Measurements from ENCODE around the gene NTM.

The NTM gene

GRCh38 chr11:131373756-131374155, 3.3 kb downstream of the NTM start:
- no peaks in the 10 kb centered on the region for H3K4me1 ChIP-seq (ENCODE audit: control insufficient read depth, insufficient read depth, low read length)
- H3K36me3 ChIP-seq (ENCODE audit: insufficient read depth, low read length): no peaks in the 10 kb centered on the region
- no peak overlapping the region for H3K4me3 ChIP-seq (ENCODE audit: low read length)
- H3K9ac ChIP-seq (ENCODE audit: low read depth, low read length): no peak overlapping the region
- no peak overlapping the region for H3K4me2 ChIP-seq (ENCODE audit: low read length)
- H3K9me3 ChIP-seq (replicated peaks; ENCODE audit: low read length): no peaks in the 10 kb centered on the region
- peaks cover 32% of the 10 kb centered on the region for H3K27me3 ChIP-seq (ENCODE audit: control insufficient read depth, insufficient read depth, low read length)

GRCh38 chr11:131375421-131375820, 5.0 kb downstream of the NTM start:
- H3K27me3 ChIP-seq (ENCODE audit: control insufficient read depth, insufficient read depth, low read length): peaks cover 23% of the 10 kb centered on the region
- H3K4me3 ChIP-seq (ENCODE audit: low read length): no peak overlapping the region
- H3K4me1 ChIP-seq (ENCODE audit: control insufficient read depth, insufficient read depth, low read length): no peaks in the 10 kb centered on the region
- H3K9me3 ChIP-seq (replicated peaks; ENCODE audit: low read length): no peaks in the 10 kb centered on the region
- H3K36me3 ChIP-seq (ENCODE audit: insufficient read depth, low read length): no peaks in the 10 kb centered on the region
- no peak overlapping the region for H3K9ac ChIP-seq (ENCODE audit: low read depth, low read length)
- no peak overlapping the region for H3K4me2 ChIP-seq (ENCODE audit: low read length)

- Histone ChIP-seq H3K27me3 (ENCODE audit: control insufficient read depth, insufficient read depth, low read length) (peaks cover 18% of the 10 kb centered on the region), H3K36me3 (ENCODE audit: insufficient read depth, low read length) (no peaks in the 10 kb centered on the region), H3K4me2 (ENCODE audit: low read length) (no peak overlapping the region), H3K4me3 (ENCODE audit: low read length) (no peak overlapping the region), H3K9ac (ENCODE audit: low read depth, low read length) (no peak overlapping the region), H3K4me1 (ENCODE audit: control insufficient read depth, insufficient read depth, low read length) (no peaks in the 10 kb centered on the region), H3K9me3 (replicated peaks; ENCODE audit: low read length) (no peaks in the 10 kb centered on the region)
These were observed 5.5 kb downstream of the NTM start for GRCh38 chr11:131375915-131376314.

GRCh38 chr11:131378931-131379330, 8.5 kb downstream of the NTM start:
- no peaks in the 10 kb centered on the region for H3K9me3 ChIP-seq (replicated peaks; ENCODE audit: low read length)
- H3K9ac ChIP-seq (ENCODE audit: low read depth, low read length): no peak overlapping the region
- H3K27me3 ChIP-seq (ENCODE audit: control insufficient read depth, insufficient read depth, low read length): no peaks in the 10 kb centered on the region
- no peaks in the 10 kb centered on the region for H3K36me3 ChIP-seq (ENCODE audit: insufficient read depth, low read length)
- no peak overlapping the region for H3K4me3 ChIP-seq (ENCODE audit: low read length)
- H3K4me2 ChIP-seq (ENCODE audit: low read length): no peak overlapping the region
- no peaks in the 10 kb centered on the region for H3K4me1 ChIP-seq (ENCODE audit: control insufficient read depth, insufficient read depth, low read length)

- Histone ChIP-seq H3K4me1 (ENCODE audit: control insufficient read depth, insufficient read depth, low read length) (no peaks in the 10 kb centered on the region), H3K9ac (ENCODE audit: low read depth, low read length) (no peak overlapping the region), H3K27me3 (ENCODE audit: control insufficient read depth, insufficient read depth, low read length) (no peaks in the 10 kb centered on the region), H3K4me3 (ENCODE audit: low read length) (no peak overlapping the region), H3K4me2 (ENCODE audit: low read length) (no peak overlapping the region), H3K9me3 (replicated peaks; ENCODE audit: low read length) (no peaks in the 10 kb centered on the region), H3K36me3 (ENCODE audit: insufficient read depth, low read length) (no peaks in the 10 kb centered on the region)
These were observed 15.5 kb downstream of the NTM start for GRCh38 chr11:131385763-131386390.

GRCh38 chr11:131386408-131386807, 16.0 kb downstream of the NTM start:
- no peaks in the 10 kb centered on the region for H3K36me3 ChIP-seq (ENCODE audit: insufficient read depth, low read length)
- H3K9me3 ChIP-seq (replicated peaks; ENCODE audit: low read length): no peaks in the 10 kb centered on the region
- H3K4me3 ChIP-seq (ENCODE audit: low read length): no peak overlapping the region
- H3K9ac ChIP-seq (ENCODE audit: low read depth, low read length): no peak overlapping the region
- no peak overlapping the region for H3K4me2 ChIP-seq (ENCODE audit: low read length)
- no peaks in the 10 kb centered on the region for H3K4me1 ChIP-seq (ENCODE audit: control insufficient read depth, insufficient read depth, low read length)
- no peaks in the 10 kb centered on the region for H3K27me3 ChIP-seq (ENCODE audit: control insufficient read depth, insufficient read depth, low read length)

GRCh38 chr11:131388030-131388429, 17.6 kb downstream of the NTM start:
- Histone ChIP-seq H3K4me3 (ENCODE audit: low read length) (no peak overlapping the region), H3K4me2 (ENCODE audit: low read length) (no peak overlapping the region), H3K27me3 (ENCODE audit: control insufficient read depth, insufficient read depth, low read length) (no peaks in the 10 kb centered on the region), H3K4me1 (ENCODE audit: control insufficient read depth, insufficient read depth, low read length) (no peaks in the 10 kb centered on the region), H3K9ac (ENCODE audit: low read depth, low read length) (no peak overlapping the region), H3K9me3 (replicated peaks; ENCODE audit: low read length) (no peaks in the 10 kb centered on the region), H3K36me3 (ENCODE audit: insufficient read depth, low read length) (no peaks in the 10 kb centered on the region)

GRCh38 chr11:131389582-131389981, 19.2 kb downstream of the NTM start:
- Histone ChIP-seq H3K27me3 (ENCODE audit: control insufficient read depth, insufficient read depth, low read length) (no peaks in the 10 kb centered on the region), H3K9me3 (replicated peaks; ENCODE audit: low read length) (no peaks in the 10 kb centered on the region), H3K36me3 (ENCODE audit: insufficient read depth, low read length) (no peaks in the 10 kb centered on the region), H3K4me1 (ENCODE audit: control insufficient read depth, insufficient read depth, low read length) (no peaks in the 10 kb centered on the region), H3K4me2 (ENCODE audit: low read length) (no peak overlapping the region), H3K9ac (ENCODE audit: low read depth, low read length) (no peak overlapping the region), H3K4me3 (ENCODE audit: low read length) (no peak overlapping the region)

GRCh38 chr11:131391176-131391575, 20.8 kb downstream of the NTM start:
- H3K4me1 ChIP-seq (ENCODE audit: control insufficient read depth, insufficient read depth, low read length): no peaks in the 10 kb centered on the region
- H3K27me3 ChIP-seq (ENCODE audit: control insufficient read depth, insufficient read depth, low read length): no peaks in the 10 kb centered on the region
- H3K36me3 ChIP-seq (ENCODE audit: insufficient read depth, low read length): no peaks in the 10 kb centered on the region
- no peak overlapping the region for H3K4me3 ChIP-seq (ENCODE audit: low read length)
- no peaks in the 10 kb centered on the region for H3K9me3 ChIP-seq (replicated peaks; ENCODE audit: low read length)
- H3K9ac ChIP-seq (ENCODE audit: low read depth, low read length): no peak overlapping the region
- H3K4me2 ChIP-seq (ENCODE audit: low read length): no peak overlapping the region

- Histone ChIP-seq H3K27me3 (ENCODE audit: control insufficient read depth, insufficient read depth, low read length) (no peaks in the 10 kb centered on the region), H3K4me2 (ENCODE audit: low read length) (no peak overlapping the region), H3K9me3 (replicated peaks; ENCODE audit: low read length) (no peaks in the 10 kb centered on the region), H3K4me3 (ENCODE audit: low read length) (no peak overlapping the region), H3K4me1 (ENCODE audit: control insufficient read depth, insufficient read depth, low read length) (no peaks in the 10 kb centered on the region), H3K9ac (ENCODE audit: low read depth, low read length) (no peak overlapping the region), H3K36me3 (ENCODE audit: insufficient read depth, low read length) (no peaks in the 10 kb centered on the region)
These were observed 22.3 kb downstream of the NTM start for GRCh38 chr11:131392528-131393255.

GRCh38 chr11:131393691-131394090, 23.3 kb downstream of the NTM start:
- Histone ChIP-seq H3K4me3 (ENCODE audit: low read length) (no peak overlapping the region), H3K36me3 (ENCODE audit: insufficient read depth, low read length) (no peaks in the 10 kb centered on the region), H3K4me2 (ENCODE audit: low read length) (no peak overlapping the region), H3K9ac (ENCODE audit: low read depth, low read length) (no peak overlapping the region), H3K4me1 (ENCODE audit: control insufficient read depth, insufficient read depth, low read length) (no peaks in the 10 kb centered on the region), H3K9me3 (replicated peaks; ENCODE audit: low read length) (no peaks in the 10 kb centered on the region), H3K27me3 (ENCODE audit: control insufficient read depth, insufficient read depth, low read length) (no peaks in the 10 kb centered on the region)

- Histone ChIP-seq H3K4me3 (ENCODE audit: low read length) (no peak overlapping the region), H3K4me1 (ENCODE audit: control insufficient read depth, insufficient read depth, low read length) (no peaks in the 10 kb centered on the region), H3K9ac (ENCODE audit: low read depth, low read length) (no peak overlapping the region), H3K27me3 (ENCODE audit: control insufficient read depth, insufficient read depth, low read length) (no peaks in the 10 kb centered on the region), H3K9me3 (replicated peaks; ENCODE audit: low read length) (no peaks in the 10 kb centered on the region), H3K4me2 (ENCODE audit: low read length) (no peak overlapping the region), H3K36me3 (ENCODE audit: insufficient read depth, low read length) (no peaks in the 10 kb centered on the region)
These were observed 27.3 kb downstream of the NTM start for GRCh38 chr11:131397675-131398074.
